ENCODE results near the gene DYNLRB2.

DYNLRB2 gene

GRCh38 chr16:80599466-80599865 lies 58.7 kb downstream of the DYNLRB2 start:
- DNase-seq (ENCODE audit: low spot score) = no peak

Measured in activated CD4-positive, alpha-beta T cell treated with anti-CD3 and anti-CD28 coated beads, Interleukin-2, Interleukin-4, amounts not matched to agents 100 ng/mL and 50 ng/mL, durations not matched to agents 16 hours and 8 hours (primary cell).